Embryonic facial prominence (tissue), 1 donor: ENCODE data around the gene UBE2H.
"Not testable (repeated sequence)": the region's sequence is repeated elsewhere in the genome, so short reads cannot be mapped to it uniquely, and the experiment has no call there.

Experiments
- DNase-seq: peaks from one replicate; pipeline ENCODE4 v3.0.0-alpha.2; 2016; ENCODE audit errors: extremely low spot score

The UBE2H gene

GRCh38 chr7:129823143-129823542, 129.6 kb downstream of the UBE2H start:
- not testable (repeated sequence) for DNase-seq

GRCh38 chr7:129821476-129821875, 131.3 kb downstream of the UBE2H start:
- DNase-seq: no peak

GRCh38 chr7:129816742-129817141, 136.0 kb downstream of the UBE2H start:
- no peak for DNase-seq

GRCh38 chr7:129807863-129808262, 144.9 kb downstream of the UBE2H start:
- no peak for DNase-seq

- DNase-seq: no peak
Observed at GRCh38 chr7:129804890-129805719, 147.7 kb downstream of the UBE2H start.

- no peak for DNase-seq
Observed at GRCh38 chr7:129804111-129804889, 148.5 kb downstream of the UBE2H start.

GRCh38 chr7:129803546-129804081, 149.1 kb downstream of the UBE2H start:
- DNase-seq: no peak

- DNase-seq: no peak
Observed at GRCh38 chr7:129801882-129802281, 150.9 kb downstream of the UBE2H start.

- no peak for DNase-seq
Observed at GRCh38 chr7:129800901-129801300, 151.9 kb downstream of the UBE2H start.

- DNase-seq: no peak
Observed at GRCh38 chr7:129799350-129799955, 153.3 kb downstream of the UBE2H start.

- DNase-seq: no peak
Observed at GRCh38 chr7:129798616-129799349, 154.0 kb downstream of the UBE2H start.

GRCh38 chr7:129797214-129797789, 155.5 kb downstream of the UBE2H start:
- no peak for DNase-seq

- no peak for DNase-seq
Observed at GRCh38 chr7:129796186-129796775, 156.5 kb downstream of the UBE2H start.

GRCh38 chr7:129794461-129794860, 158.3 kb downstream of the UBE2H start:
- not testable (repeated sequence) for DNase-seq

GRCh38 chr7:129793506-129794310, 159.1 kb downstream of the UBE2H start:
- DNase-seq: no peak

GRCh38 chr7:129792721-129793120, 160.0 kb downstream of the UBE2H start:
- no peak for DNase-seq

GRCh38 chr7:129790136-129790535, 162.6 kb downstream of the UBE2H start:
- DNase-seq: no peak

- no peak for DNase-seq
Observed at GRCh38 chr7:129789652-129790051, 163.1 kb downstream of the UBE2H start.

- no peak for DNase-seq
Observed at GRCh38 chr7:129789000-129789399, 163.8 kb downstream of the UBE2H start.
